Thyroid gland (tissue), 4 donors: ENCODE measurements around the gene GJD4.

Experiments
- POLR2A ChIP-seq, 2 donors: fragments of 450-650 bp; IDR thresholded peaks; one replicate each; pipeline ENCODE4 v1.6.1; 2017; ENCODE audit warnings: antibody characterized with exemption in 2 of 2, mild to moderate bottlenecking in 2 of 2, moderate library complexity in 1 of 2
- TF ChIP-seq, protein P1 (sequence below), 6 experiments: fragments of 200-600 bp in 3 of 6; fragments of 450-650 bp in 3 of 6; sonication (generic) in 3 of 6; IDR thresholded peaks; one replicate each; pipeline ENCODE4 v1.5.1; 2016 to 2019; ENCODE audit warnings: antibody characterized with exemption in 6 of 6, mild to moderate bottlenecking in 2 of 6, inconsistent platforms in 1 of 6, moderate library complexity in 1 of 6

GRCh38 chr10:35608328-35608672 is 3.2 kb downstream of the GJD4 start:
- TF ChIP-seq, protein P1, sequence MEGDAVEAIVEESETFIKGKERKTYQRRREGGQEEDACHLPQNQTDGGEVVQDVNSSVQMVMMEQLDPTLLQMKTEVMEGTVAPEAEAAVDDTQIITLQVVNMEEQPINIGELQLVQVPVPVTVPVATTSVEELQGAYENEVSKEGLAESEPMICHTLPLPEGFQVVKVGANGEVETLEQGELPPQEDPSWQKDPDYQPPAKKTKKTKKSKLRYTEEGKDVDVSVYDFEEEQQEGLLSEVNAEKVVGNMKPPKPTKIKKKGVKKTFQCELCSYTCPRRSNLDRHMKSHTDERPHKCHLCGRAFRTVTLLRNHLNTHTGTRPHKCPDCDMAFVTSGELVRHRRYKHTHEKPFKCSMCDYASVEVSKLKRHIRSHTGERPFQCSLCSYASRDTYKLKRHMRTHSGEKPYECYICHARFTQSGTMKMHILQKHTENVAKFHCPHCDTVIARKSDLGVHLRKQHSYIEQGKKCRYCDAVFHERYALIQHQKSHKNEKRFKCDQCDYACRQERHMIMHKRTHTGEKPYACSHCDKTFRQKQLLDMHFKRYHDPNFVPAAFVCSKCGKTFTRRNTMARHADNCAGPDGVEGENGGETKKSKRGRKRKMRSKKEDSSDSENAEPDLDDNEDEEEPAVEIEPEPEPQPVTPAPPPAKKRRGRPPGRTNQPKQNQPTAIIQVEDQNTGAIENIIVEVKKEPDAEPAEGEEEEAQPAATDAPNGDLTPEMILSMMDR (IDR thresholded peaks at IDR 0.05): no peak
- no peak for TF ChIP-seq POLR2A (IDR thresholded peaks at IDR 0.05)
